WTC11 (cell line): Measurements from ENCODE around the gene MEFV.

Experiments used
- ATF2 ChIP-seq: sonication (generic); formaldehyde crosslinking; IDR thresholded peaks from 2 replicates; pipeline ENCODE4 v1.8.1; 2022; ENCODE audit warnings: low read depth, missing genetic modification reagents, borderline replicate concordance
- KAT7 ChIP-seq: sonication (generic); formaldehyde crosslinking; IDR thresholded peaks from 2 replicates; pipeline ENCODE4 v1.8.1; 2023; ENCODE audit warnings: missing genetic modification reagents, mild to moderate bottlenecking, borderline replicate concordance
- MAX ChIP-seq: sonication (generic); formaldehyde crosslinking; IDR thresholded peaks from 2 replicates; pipeline ENCODE4 v1.8.0; 2022; ENCODE audit warnings: mild to moderate bottlenecking, missing genetic modification reagents
- NFYB ChIP-seq: sonication (generic); formaldehyde crosslinking; conservative IDR thresholded peaks from 2 replicates; pipeline ENCODE4 v1.8.0; 2022; ENCODE audit warnings: low read depth, missing genetic modification reagents
- NR2C2 ChIP-seq: sonication (generic); formaldehyde crosslinking; IDR thresholded peaks from 2 replicates; pipeline ENCODE4 v1.8.0; 2022; ENCODE audit warnings: mild to moderate bottlenecking, missing genetic modification reagents
- SP1 ChIP-seq: sonication (generic); formaldehyde crosslinking; conservative IDR thresholded peaks from 2 replicates; pipeline ENCODE4 v1.8.1; 2022; ENCODE audit warnings: missing genetic modification reagents
- TEAD4 ChIP-seq: sonication (generic); formaldehyde crosslinking; IDR thresholded peaks from 2 replicates; pipeline ENCODE4 v1.8.0; 2022; ENCODE audit warnings: mild to moderate bottlenecking, missing genetic modification reagents
- ZBTB21 ChIP-seq: sonication (generic); formaldehyde crosslinking; IDR thresholded peaks from 2 replicates; pipeline ENCODE4 v1.8.1; 2023; ENCODE audit warnings: mild to moderate bottlenecking, missing genetic modification reagents, borderline replicate concordance
- TF ChIP-seq, protein P1 (sequence below): fragments of 200-600 bp; IDR thresholded peaks from 2 replicates; pipeline ENCODE4 v1.8.0; 2022; ENCODE audit warnings: antibody characterized with exemption
- TF ChIP-seq, protein P2 (sequence below): sonication (generic); formaldehyde crosslinking; IDR thresholded peaks from 2 replicates; pipeline ENCODE4 v1.8.1; 2023; ENCODE audit warnings: mild to moderate bottlenecking, missing genetic modification reagents
- TF ChIP-seq, protein P3 (sequence below): sonication (generic); formaldehyde crosslinking; conservative IDR thresholded peaks from 2 replicates; pipeline ENCODE4 v1.8.1; 2022; ENCODE audit warnings: mild to moderate bottlenecking, missing genetic modification reagents
- TF ChIP-seq, protein P4 (sequence below): sonication (generic); formaldehyde crosslinking; IDR thresholded peaks from 2 replicates; pipeline ENCODE4 v1.8.1; 2022; ENCODE audit warnings: mild to moderate bottlenecking, moderate library complexity, missing genetic modification reagents

DNA sequence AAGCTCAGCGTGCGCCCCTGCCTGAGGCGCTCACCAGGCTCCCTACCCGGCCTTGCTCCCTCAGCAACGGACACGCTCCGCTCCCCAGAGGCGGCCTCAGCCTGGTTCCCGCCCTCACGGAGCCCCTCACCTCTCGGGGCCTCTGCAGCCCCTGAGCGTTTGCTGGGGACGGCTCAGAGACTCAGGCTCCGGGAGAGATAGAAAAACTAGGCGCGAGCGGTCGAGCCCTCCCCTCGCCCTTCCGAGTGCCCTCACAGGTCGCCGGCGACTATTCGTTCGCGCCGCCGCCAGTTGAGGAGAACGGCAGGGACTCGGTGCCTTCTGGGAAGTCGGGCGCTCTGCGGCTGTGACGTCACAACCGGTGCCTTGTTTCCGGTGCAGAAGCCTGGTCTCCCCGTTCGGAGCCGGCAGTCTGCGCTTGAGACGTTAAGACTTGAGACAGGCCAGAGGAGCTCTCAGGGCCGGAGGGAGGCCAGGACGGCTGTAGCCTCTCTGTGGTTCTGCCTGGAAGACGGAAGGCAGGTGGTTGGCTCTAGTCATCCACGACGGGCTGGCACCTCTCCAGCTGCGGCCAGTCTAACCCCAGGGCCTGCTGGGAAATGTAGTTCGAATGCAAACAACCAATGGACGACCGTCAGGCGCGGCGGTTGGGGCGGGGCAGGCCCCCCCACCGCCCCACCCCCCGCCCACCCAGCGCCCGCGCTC, 21.4 kb downstream of the MEFV start, which contains the start of gene ZNF200:
- TF ChIP-seq, protein P1, sequence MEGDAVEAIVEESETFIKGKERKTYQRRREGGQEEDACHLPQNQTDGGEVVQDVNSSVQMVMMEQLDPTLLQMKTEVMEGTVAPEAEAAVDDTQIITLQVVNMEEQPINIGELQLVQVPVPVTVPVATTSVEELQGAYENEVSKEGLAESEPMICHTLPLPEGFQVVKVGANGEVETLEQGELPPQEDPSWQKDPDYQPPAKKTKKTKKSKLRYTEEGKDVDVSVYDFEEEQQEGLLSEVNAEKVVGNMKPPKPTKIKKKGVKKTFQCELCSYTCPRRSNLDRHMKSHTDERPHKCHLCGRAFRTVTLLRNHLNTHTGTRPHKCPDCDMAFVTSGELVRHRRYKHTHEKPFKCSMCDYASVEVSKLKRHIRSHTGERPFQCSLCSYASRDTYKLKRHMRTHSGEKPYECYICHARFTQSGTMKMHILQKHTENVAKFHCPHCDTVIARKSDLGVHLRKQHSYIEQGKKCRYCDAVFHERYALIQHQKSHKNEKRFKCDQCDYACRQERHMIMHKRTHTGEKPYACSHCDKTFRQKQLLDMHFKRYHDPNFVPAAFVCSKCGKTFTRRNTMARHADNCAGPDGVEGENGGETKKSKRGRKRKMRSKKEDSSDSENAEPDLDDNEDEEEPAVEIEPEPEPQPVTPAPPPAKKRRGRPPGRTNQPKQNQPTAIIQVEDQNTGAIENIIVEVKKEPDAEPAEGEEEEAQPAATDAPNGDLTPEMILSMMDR = no peak
- TF ChIP-seq, protein P2, sequence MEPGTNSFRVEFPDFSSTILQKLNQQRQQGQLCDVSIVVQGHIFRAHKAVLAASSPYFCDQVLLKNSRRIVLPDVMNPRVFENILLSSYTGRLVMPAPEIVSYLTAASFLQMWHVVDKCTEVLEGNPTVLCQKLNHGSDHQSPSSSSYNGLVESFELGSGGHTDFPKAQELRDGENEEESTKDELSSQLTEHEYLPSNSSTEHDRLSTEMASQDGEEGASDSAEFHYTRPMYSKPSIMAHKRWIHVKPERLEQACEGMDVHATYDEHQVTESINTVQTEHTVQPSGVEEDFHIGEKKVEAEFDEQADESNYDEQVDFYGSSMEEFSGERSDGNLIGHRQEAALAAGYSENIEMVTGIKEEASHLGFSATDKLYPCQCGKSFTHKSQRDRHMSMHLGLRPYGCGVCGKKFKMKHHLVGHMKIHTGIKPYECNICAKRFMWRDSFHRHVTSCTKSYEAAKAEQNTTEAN = no peak
- TF ChIP-seq NFYB (CRISPR knock-in tag) = 0 out of 2 replicates have a peak, but pooled peaks have one; percentile 50
- TF ChIP-seq ATF2 = no peak
- TF ChIP-seq, protein P3, sequence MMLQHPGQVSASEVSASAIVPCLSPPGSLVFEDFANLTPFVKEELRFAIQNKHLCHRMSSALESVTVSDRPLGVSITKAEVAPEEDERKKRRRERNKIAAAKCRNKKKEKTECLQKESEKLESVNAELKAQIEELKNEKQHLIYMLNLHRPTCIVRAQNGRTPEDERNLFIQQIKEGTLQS = no peak
- TF ChIP-seq TEAD4 (CRISPR knock-in tag) = 0 out of 2 replicates have a peak, but pooled peaks have one; percentile 48
- TF ChIP-seq MAX (CRISPR knock-in tag) = peak; percentile 81
- peak; percentile 34; the same call in 1 of the 2 replicates for TF ChIP-seq SP1
- TF ChIP-seq ZBTB21 (CRISPR knock-in tag) = no peak
- TF ChIP-seq NR2C2 (CRISPR knock-in tag) = no peak
- no peak for TF ChIP-seq KAT7 (CRISPR knock-in tag)
- TF ChIP-seq, protein P4, sequence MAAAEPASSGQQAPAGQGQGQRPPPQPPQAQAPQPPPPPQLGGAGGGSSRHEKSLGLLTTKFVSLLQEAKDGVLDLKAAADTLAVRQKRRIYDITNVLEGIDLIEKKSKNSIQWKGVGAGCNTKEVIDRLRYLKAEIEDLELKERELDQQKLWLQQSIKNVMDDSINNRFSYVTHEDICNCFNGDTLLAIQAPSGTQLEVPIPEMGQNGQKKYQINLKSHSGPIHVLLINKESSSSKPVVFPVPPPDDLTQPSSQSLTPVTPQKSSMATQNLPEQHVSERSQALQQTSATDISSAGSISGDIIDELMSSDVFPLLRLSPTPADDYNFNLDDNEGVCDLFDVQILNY (CRISPR knock-in tag) = peak; percentile 37; the same call in 1 of the 2 replicates
